ENCODE measurements around the gene RNF126.
"Not testable (repeated sequence)": the region's sequence is repeated elsewhere in the genome, so short reads cannot be mapped to it uniquely, and the experiment has no call there.

The RNF126 gene

DNA sequence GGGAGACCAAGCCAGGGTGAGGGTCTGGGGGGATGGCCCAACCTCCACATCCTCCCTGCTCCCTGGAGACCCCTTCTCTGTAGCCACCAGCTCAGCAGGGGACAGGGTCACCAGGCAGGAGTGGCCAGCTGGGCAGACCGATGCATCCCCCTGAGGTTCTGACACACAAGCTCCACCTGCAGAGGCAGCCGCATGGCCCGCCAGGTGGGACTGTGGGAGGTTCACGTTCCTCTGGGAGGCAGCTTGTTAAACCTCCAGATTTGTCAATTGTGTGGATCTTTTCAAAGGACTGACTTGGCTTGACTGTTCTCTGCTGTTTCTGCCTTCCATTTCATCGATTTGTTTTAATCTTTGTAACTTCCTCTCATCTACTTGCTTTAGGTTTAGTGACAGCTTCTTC is 37.8 kb downstream of the RNF126 start:
- TF ChIP-seq, protein P1, sequence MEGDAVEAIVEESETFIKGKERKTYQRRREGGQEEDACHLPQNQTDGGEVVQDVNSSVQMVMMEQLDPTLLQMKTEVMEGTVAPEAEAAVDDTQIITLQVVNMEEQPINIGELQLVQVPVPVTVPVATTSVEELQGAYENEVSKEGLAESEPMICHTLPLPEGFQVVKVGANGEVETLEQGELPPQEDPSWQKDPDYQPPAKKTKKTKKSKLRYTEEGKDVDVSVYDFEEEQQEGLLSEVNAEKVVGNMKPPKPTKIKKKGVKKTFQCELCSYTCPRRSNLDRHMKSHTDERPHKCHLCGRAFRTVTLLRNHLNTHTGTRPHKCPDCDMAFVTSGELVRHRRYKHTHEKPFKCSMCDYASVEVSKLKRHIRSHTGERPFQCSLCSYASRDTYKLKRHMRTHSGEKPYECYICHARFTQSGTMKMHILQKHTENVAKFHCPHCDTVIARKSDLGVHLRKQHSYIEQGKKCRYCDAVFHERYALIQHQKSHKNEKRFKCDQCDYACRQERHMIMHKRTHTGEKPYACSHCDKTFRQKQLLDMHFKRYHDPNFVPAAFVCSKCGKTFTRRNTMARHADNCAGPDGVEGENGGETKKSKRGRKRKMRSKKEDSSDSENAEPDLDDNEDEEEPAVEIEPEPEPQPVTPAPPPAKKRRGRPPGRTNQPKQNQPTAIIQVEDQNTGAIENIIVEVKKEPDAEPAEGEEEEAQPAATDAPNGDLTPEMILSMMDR (IDR thresholded peaks at IDR 0.05; ENCODE audit: borderline replicate concordance, insufficient read depth, low read depth, low read length): no peak
- no peak overlapping the region for H3K4me3 ChIP-seq (ENCODE audit: low read depth, low read length)

DNA sequence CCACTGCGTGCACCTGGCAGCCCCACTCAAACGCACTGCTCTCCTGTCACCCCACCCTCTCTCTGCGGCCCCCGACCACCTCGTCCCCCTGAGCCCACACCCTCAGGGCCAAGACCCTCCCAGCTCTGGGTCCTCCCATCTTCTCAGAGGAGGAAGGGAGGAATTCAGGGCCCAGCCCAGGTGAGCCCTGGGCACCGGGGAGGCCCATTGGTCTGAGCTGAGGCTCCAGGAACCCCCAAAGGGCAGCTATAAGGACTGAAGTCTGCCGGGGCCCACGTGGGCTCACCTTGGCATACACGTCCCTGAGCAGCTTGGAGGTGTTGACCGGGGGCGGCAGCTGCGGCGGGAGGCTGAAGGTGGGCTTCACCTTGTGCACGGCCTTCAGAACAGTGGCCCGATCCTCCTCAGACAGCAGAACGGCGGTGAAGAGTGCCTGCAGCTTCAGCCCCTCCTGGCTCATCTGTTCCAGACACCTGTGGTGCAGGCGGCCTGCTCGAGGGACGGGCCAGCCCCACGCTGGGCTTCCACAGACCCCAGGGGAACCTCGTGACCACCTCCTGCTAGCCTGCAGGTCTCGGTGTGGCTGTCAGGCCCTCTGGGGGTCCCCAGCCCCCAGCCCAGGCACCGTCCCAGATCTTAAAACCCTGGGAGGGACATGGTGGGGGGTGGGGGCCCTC is 38.4 kb downstream of the RNF126 start:
- H3K4me3 ChIP-seq (ENCODE audit: low read depth, low read length): no peak overlapping the region
- TF ChIP-seq, protein P1 (IDR thresholded peaks at IDR 0.05; ENCODE audit: borderline replicate concordance, insufficient read depth, low read depth, low read length): no peak

DNA sequence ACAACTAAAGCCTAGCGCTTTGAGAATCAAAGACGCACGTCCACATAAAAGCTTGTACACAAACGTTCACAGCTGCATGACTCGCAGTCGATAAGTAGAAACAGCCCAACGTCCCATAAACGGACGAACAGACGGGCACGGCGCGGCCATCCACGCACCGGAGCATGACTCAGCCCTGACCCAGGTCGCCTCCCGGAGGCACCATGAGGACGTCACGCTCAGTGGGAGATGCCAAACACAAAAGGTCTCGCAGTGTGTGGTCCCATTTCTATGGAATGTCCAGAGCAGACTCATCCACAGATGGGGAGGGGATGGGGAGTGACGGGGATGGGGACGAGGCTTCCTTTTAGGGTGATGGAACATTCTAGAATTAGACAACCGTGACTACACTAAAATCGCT is 39.0 kb downstream of the RNF126 start:
- TF ChIP-seq, protein P1 (IDR thresholded peaks at IDR 0.05; ENCODE audit: borderline replicate concordance, insufficient read depth, low read depth, low read length): no peak
- no peak overlapping the region for H3K4me3 ChIP-seq (ENCODE audit: low read depth, low read length)

- H3K4me3 ChIP-seq (ENCODE audit: low read depth, low read length): no peak overlapping the region
- TF ChIP-seq, protein P1 (IDR thresholded peaks at IDR 0.05; ENCODE audit: borderline replicate concordance, insufficient read depth, low read depth, low read length): no peak
Measured at GRCh38 chr19:623175-623916, 39.7 kb downstream of the RNF126 start.

- no peak overlapping the region for H3K4me3 ChIP-seq (ENCODE audit: low read depth, low read length)
- TF ChIP-seq, protein P1 (IDR thresholded peaks at IDR 0.05; ENCODE audit: borderline replicate concordance, insufficient read depth, low read depth, low read length): no peak
Measured at GRCh38 chr19:622666-623065, 40.3 kb downstream of the RNF126 start.

DNA sequence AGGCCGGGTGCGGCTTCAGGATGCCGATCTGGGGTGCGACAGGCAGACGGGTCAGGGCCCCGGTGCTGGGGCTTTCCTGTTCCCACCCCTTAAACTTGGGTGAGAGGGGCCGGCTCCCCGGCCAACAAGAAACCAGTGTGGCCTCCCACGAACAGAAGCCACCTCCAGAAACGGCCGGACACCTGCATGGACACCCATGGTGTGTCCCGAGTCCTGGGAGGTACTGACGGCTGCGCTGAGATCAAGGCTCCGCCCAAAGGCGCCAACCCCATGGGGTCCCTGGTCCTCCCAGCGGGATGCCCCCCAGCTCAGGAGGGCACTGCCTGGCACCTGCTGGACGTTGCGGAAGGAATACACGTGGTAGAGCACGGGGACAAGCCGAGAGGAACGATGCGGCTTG is 41.2 kb downstream of the RNF126 start:
- TF ChIP-seq, protein P1 (IDR thresholded peaks at IDR 0.05; ENCODE audit: borderline replicate concordance, insufficient read depth, low read depth, low read length): no peak
- H3K4me3 ChIP-seq (ENCODE audit: low read depth, low read length): no peak overlapping the region

- H3K4me3 ChIP-seq (ENCODE audit: low read depth, low read length): not testable (repeated sequence)
Measured at GRCh38 chr19:621191-621590, 41.8 kb downstream of the RNF126 start.

All from GM12875 (cell line).